Activated naive CD8-positive, alpha-beta T cell treated with anti-CD3 and anti-CD28 coated beads, Interleukin-2, amount 50 U/mL, for 16 hours (primary cell): ENCODE data around the gene ZBTB12.
A peak's percentile ranks its signal among the peaks of the same experiment; 100 is the strongest.

Experiments
- DNase-seq: peaks from one replicate; pipeline ENCODE4 v3.0.0-alpha.2; 2020; ENCODE audit warnings: low read depth, low spot score

The ZBTB12 gene

GRCh38 chr6:31897612-31898382, 4.1 kb downstream of the ZBTB12 start, which contains the start of gene EHMT2:
TSS of gene EHMT2 (minus strand) at chr6:31897698. CDS start at chr6:31897677, 21 bp downstream.
- DNase-seq = peak; percentile 69

GRCh38 chr6:31896856-31897611, 4.9 kb downstream of the ZBTB12 start:
- DNase-seq = no peak

- no peak for DNase-seq
Measured at GRCh38 chr6:31896493-31896855, 5.4 kb downstream of the ZBTB12 start.

- DNase-seq = no peak
Measured at GRCh38 chr6:31892821-31893220, 9.1 kb downstream of the ZBTB12 start.

- no peak for DNase-seq
Measured at GRCh38 chr6:31889331-31889972, 12.4 kb downstream of the ZBTB12 start.

- no peak for DNase-seq
Measured at GRCh38 chr6:31888276-31889258, 13.3 kb downstream of the ZBTB12 start.

- DNase-seq = no peak
Measured at GRCh38 chr6:31887173-31888007, 14.5 kb downstream of the ZBTB12 start.

- DNase-seq = no peak
Measured at GRCh38 chr6:31886541-31886991, 15.3 kb downstream of the ZBTB12 start.

- no peak for DNase-seq
Measured at GRCh38 chr6:31884528-31885035, 17.3 kb downstream of the ZBTB12 start.

GRCh38 chr6:31883676-31884075, 18.2 kb downstream of the ZBTB12 start:
- no peak for DNase-seq

GRCh38 chr6:31882344-31882743, 19.5 kb downstream of the ZBTB12 start:
- DNase-seq = no peak

- DNase-seq = no peak
Measured at GRCh38 chr6:31881136-31881859, 20.6 kb downstream of the ZBTB12 start.

- DNase-seq = no peak
Measured at GRCh38 chr6:31880616-31881015, 21.3 kb downstream of the ZBTB12 start.

- no peak for DNase-seq
Measured at GRCh38 chr6:31879901-31880300, 22.0 kb downstream of the ZBTB12 start.

GRCh38 chr6:31879143-31879542, 22.7 kb downstream of the ZBTB12 start:
- no peak for DNase-seq

- no peak for DNase-seq
Measured at GRCh38 chr6:31878726-31879125, 23.2 kb downstream of the ZBTB12 start, which contains the start of gene SLC44A4. TSS of gene SLC44A4 (minus strand) at chr6:31878997. CDS start at chr6:31878980, 17 bp downstream.

- no peak for DNase-seq
Measured at GRCh38 chr6:31878222-31878621, 23.7 kb downstream of the ZBTB12 start.

- no peak for DNase-seq
Measured at GRCh38 chr6:31877651-31878161, 24.2 kb downstream of the ZBTB12 start.

GRCh38 chr6:31877125-31877650, 24.7 kb downstream of the ZBTB12 start:
- DNase-seq = no peak
